Stomach (tissue), 9 donors: Measurements from ENCODE around the gene PKD1. TPM values are rescaled to one million over a fixed set of nuclear protein-coding genes. Genes with fewer than 3 reads are reported as not detected.

Experiments used
- DNase-seq, 2 donors: peaks; one replicate each; pipeline versions ENCODE4 v3.0.0 to v3.0.0-alpha.2; 2013 to 2019
- H3K27ac ChIP-seq, 5 donors: fragments of 200-600 bp in 4 of 5; sonication (generic) in 4 of 5; one replicate each; pipeline ENCODE4 v1.5.1; 2013 to 2019; ENCODE audit warnings: mild to moderate bottlenecking in 1 of 5, moderate library complexity in 1 of 5
- H3K27me3 ChIP-seq, 3 donors: fragments of 200-600 bp; sonication (generic); one replicate each; pipeline ENCODE4 v1.5.1; 2017 to 2019; ENCODE audit warnings: mixed run types in 1 of 3
- H3K36me3 ChIP-seq, 4 donors: fragments of 200-600 bp; sonication (generic); 1 replicate in 3 of 4; 2 replicates in 1 of 4; pipeline ENCODE4 v1.5.1; 2016 to 2019
- H3K4me1 ChIP-seq, 4 donors: fragments of 200-600 bp; sonication (generic); one replicate each; pipeline ENCODE4 v1.5.1; 2016 to 2019
- H3K4me3 ChIP-seq, 4 donors: fragments of 200-600 bp; sonication (generic) in 3 of 4; one replicate each; pipeline ENCODE4 v1.5.1; 2016 to 2019; ENCODE audit warnings: mild to moderate bottlenecking in 1 of 4
- H3K9me3 ChIP-seq, 4 donors: fragments of 200-600 bp; sonication (generic); one replicate each; pipeline ENCODE4 v1.5.1; 2016 to 2019
- CTCF ChIP-seq, 7 experiments: fragments of 450-650 bp in 4 of 7; fragments of 200-600 bp in 3 of 7; sonication (generic) in 3 of 7; IDR thresholded peaks; one replicate each; pipeline ENCODE4 v1.5.1; 2016 to 2019; ENCODE audit warnings: antibody characterized with exemption in 7 of 7, control low read depth in 2 of 7, mild to moderate bottlenecking in 1 of 7
- EP300 ChIP-seq: sonication (generic); formaldehyde crosslinking; IDR thresholded peaks from one replicate; pipeline ENCODE4 v1.6.1; 2017; ENCODE audit warnings: antibody characterized with exemption
- POLR2A ChIP-seq, 4 donors: fragments of 450-650 bp; IDR thresholded peaks; one replicate each; pipeline ENCODE4 v1.6.1; 2016; ENCODE audit warnings: antibody characterized with exemption in 4 of 4, control low read depth in 2 of 4, mild to moderate bottlenecking in 1 of 4, moderate library complexity in 1 of 4
- POLR2AphosphoS5 ChIP-seq, 3 donors: sonication (generic); formaldehyde crosslinking; IDR thresholded peaks; one replicate each; pipeline ENCODE4 v1.6.1; 2016; ENCODE audit warnings: antibody characterized with exemption in 3 of 3
- WGBS, 5 donors: extraction: QIAGEN DNeasy Blood & Tissue Kit in 3 of 5; methylation state at CpG; one replicate each; pipeline versions ENCODE4 v1.1.5 to v1.1.7; 2013 to 2018; 5-methylcytosine and 5-hydroxymethylcytosine counted together
- intact Hi-C: fragments of 100-400 bp; cut with DNase I; formaldehyde crosslinking; loops from one replicate; pipeline ENCODE4 v1.15.1; 2023; ENCODE audit warnings: low total_unique reads
- polyA plus RNA-seq, 3 donors: library from polyadenylated mRNA; stranded (reverse); fragments of 200-250 nt; gene quantifications; one replicate each; pipeline ENCODE4 v1.2.3, GENCODE V29; 2013
- total RNA-seq, 5 donors: library from RNA; depleted of rRNA; stranded (reverse); fragments of >200 nt; gene quantifications; one replicate each; pipeline versions ENCODE4 v1.1.0 to v1.2.3, GENCODE V29; 2014 to 2016
- donor health status: healthy with polysubstance abuse.
- donor health status: Bipolar disorder and iron deficiency.
- donor health status: healthy.

The PKD1 gene
- total and polyA plus RNA-seq, 8 donors: 10.4 to 776 (median 90.7) TPM

GRCh38 chr16:2078691-2079090 is 57.0 kb downstream of the PKD1 start:
- Histone ChIP-seq H3K4me3 (no peak overlapping the region), H3K27me3 (no peaks in the 10 kb centered on the region), H3K36me3 (peaks cover 53 to 100% (median 100%) of the 10 kb centered on the region in 4 donors), H3K27ac (no peak overlapping the region), H3K4me1 (peaks cover 13 to 28% (median 21%) of the 10 kb centered on the region in 4 donors), H3K9me3 (no peaks in the 10 kb centered on the region)
- intact Hi-C loops: no loop called here
- TF ChIP-seq POLR2AphosphoS5 (IDR thresholded peaks at IDR 0.05) (no peak), POLR2A (IDR thresholded peaks at IDR 0.05) (no peak)
- DNase-seq: no peak
- WGBS, 5 donors: 87 to 96% (median 96%) methylated on average over 8 to 23 of the region's 23 CpGs

GRCh38 chr16:2078096-2078495 is 57.6 kb downstream of the PKD1 start:
- no peak for DNase-seq
- peaks cover 13 to 22% (median 18%) of the 10 kb centered on the region in 4 donors for H3K4me1 ChIP-seq
- no peak overlapping the region for H3K4me3 ChIP-seq
- intact Hi-C loops: no loop called here
- H3K27ac ChIP-seq: no peak overlapping the region
- TF ChIP-seq POLR2A (IDR thresholded peaks at IDR 0.05): no peak
- no peak for TF ChIP-seq EP300
- no peak for TF ChIP-seq CTCF (IDR thresholded peaks at IDR 0.05)
- no peak for TF ChIP-seq POLR2AphosphoS5 (IDR thresholded peaks at IDR 0.05)
- no peaks in the 10 kb centered on the region for H3K9me3 ChIP-seq
- no peaks in the 10 kb centered on the region for H3K27me3 ChIP-seq
- H3K36me3 ChIP-seq: peaks cover 56 to 100% (median 100%) of the 10 kb centered on the region in 4 donors
- 94 to 100% (median 98%) methylated on average over 5 to 7 of the region's 7 CpGs for WGBS, 5 donors

- H3K9me3 ChIP-seq: no peaks in the 10 kb centered on the region
- no peak for DNase-seq
- peaks cover 11 to 18% (median 15%) of the 10 kb centered on the region in 4 donors for H3K4me1 ChIP-seq
- no peaks in the 10 kb centered on the region for H3K27me3 ChIP-seq
- intact Hi-C loops: no loop called here
- H3K4me3 ChIP-seq: no peak overlapping the region
- no peak overlapping the region for H3K27ac ChIP-seq
- H3K36me3 ChIP-seq: peaks cover 60 to 100% (median 100%) of the 10 kb centered on the region in 4 donors
- TF ChIP-seq POLR2A (IDR thresholded peaks at IDR 0.05) (no peak), CTCF (IDR thresholded peaks at IDR 0.05) (no peak), POLR2AphosphoS5 (IDR thresholded peaks at IDR 0.05) (no peak), EP300 (no peak)
- 91 to 97% (median 94%) methylated on average over 10 to 21 of the region's 21 CpGs for WGBS, 5 donors
Observed at GRCh38 chr16:2077696-2078095, 58.0 kb downstream of the PKD1 start.

- no peak overlapping the region for H3K4me3 ChIP-seq
- H3K27me3 ChIP-seq: no peaks in the 10 kb centered on the region
- DNase-seq: no peak
- intact Hi-C loops: no loop called here
- H3K4me1 ChIP-seq: peaks cover 4 to 11% (median 8%) of the 10 kb centered on the region in 4 donors
- no peaks in the 10 kb centered on the region for H3K9me3 ChIP-seq
- TF ChIP-seq POLR2AphosphoS5 (IDR thresholded peaks at IDR 0.05) (no peak), POLR2A (IDR thresholded peaks at IDR 0.05) (no peak), CTCF (IDR thresholded peaks at IDR 0.05) (no peak), EP300 (no peak)
- H3K27ac ChIP-seq: no peak overlapping the region
- 86 to 90% (median 88%) methylated on average over 17 of the region's 17 CpGs for WGBS, 5 donors
- peaks cover 63 to 100% (median 100%) of the 10 kb centered on the region in 4 donors for H3K36me3 ChIP-seq
Observed at GRCh38 chr16:2077016-2077415, 58.7 kb downstream of the PKD1 start.

GRCh38 chr16:2076072-2076865 is 59.4 kb downstream of the PKD1 start:
- Histone ChIP-seq H3K4me3 (no peak overlapping the region), H3K36me3 (peaks cover 64 to 100% (median 100%) of the 10 kb centered on the region in 4 donors), H3K27me3 (no peaks in the 10 kb centered on the region), H3K4me1 (peaks cover 0 to 4% (median 1%) of the 10 kb centered on the region in 4 donors), H3K27ac (no peak overlapping the region), H3K9me3 (no peaks in the 10 kb centered on the region)
- WGBS, 5 donors: 92 to 96% (median 94%) methylated on average over 20 to 28 of the region's 28 CpGs
- no peak for TF ChIP-seq POLR2AphosphoS5 (IDR thresholded peaks at IDR 0.05)
- TF ChIP-seq EP300: no peak
- no peak for TF ChIP-seq POLR2A (IDR thresholded peaks at IDR 0.05)
- no peak for TF ChIP-seq CTCF (IDR thresholded peaks at IDR 0.05)
- no peak for DNase-seq
- intact Hi-C loops: no loop called here
